ENCODE results near the gene MOB2.

Gene MOB2

GRCh38 chr11:1455763-1456060 lies 30.9 kb downstream of the MOB2 start:
- no peak for DNase-seq

- no peak for DNase-seq
These were observed 31.4 kb downstream of the MOB2 start for GRCh38 chr11:1455032-1455762.

- DNase-seq, result no peak
These were observed 32.0 kb downstream of the MOB2 start for GRCh38 chr11:1454576-1454975.

- peak in 1 of 3 donors; percentile 25 for DNase-seq
These were observed 33.0 kb downstream of the MOB2 start for GRCh38 chr11:1453611-1454034.

GRCh38 chr11:1452744-1453143 lies 33.8 kb downstream of the MOB2 start:
- DNase-seq, result no peak

GRCh38 chr11:1451781-1452470 lies 34.7 kb downstream of the MOB2 start:
- no peak for DNase-seq

GRCh38 chr11:1450949-1451710 lies 35.4 kb downstream of the MOB2 start:
- no peak for DNase-seq

GRCh38 chr11:1450344-1450875 lies 36.2 kb downstream of the MOB2 start:
- DNase-seq, result no peak

- no peak for DNase-seq
These were observed 36.9 kb downstream of the MOB2 start for GRCh38 chr11:1449490-1450243.

- DNase-seq, result peak in 1 of 3 donors; percentile 12
These were observed 37.7 kb downstream of the MOB2 start for GRCh38 chr11:1448882-1449281.

GRCh38 chr11:1447845-1448825 lies 38.4 kb downstream of the MOB2 start:
- DNase-seq, result peak in 2 of 3 donors; percentile 21 to 23

- no peak for DNase-seq
These were observed 40.0 kb downstream of the MOB2 start for GRCh38 chr11:1446623-1447022.

- DNase-seq, result no peak
These were observed 40.7 kb downstream of the MOB2 start for GRCh38 chr11:1445741-1446445.

GRCh38 chr11:1444823-1445422 lies 41.7 kb downstream of the MOB2 start:
- DNase-seq, result no peak

- no peak for DNase-seq
These were observed 42.3 kb downstream of the MOB2 start for GRCh38 chr11:1444321-1444720.

GRCh38 chr11:1443737-1444136 lies 42.8 kb downstream of the MOB2 start:
- no peak for DNase-seq

- no peak for DNase-seq
These were observed 43.7 kb downstream of the MOB2 start for GRCh38 chr11:1442807-1443366.

GRCh38 chr11:1442163-1442562 lies 44.4 kb downstream of the MOB2 start:
- DNase-seq, result no peak

GRCh38 chr11:1440496-1440895 lies 46.1 kb downstream of the MOB2 start:
- no peak for DNase-seq

- DNase-seq, result no peak
These were observed 46.5 kb downstream of the MOB2 start for GRCh38 chr11:1440066-1440465.
